ENCODE data around the gene TSEN2.
A peak's percentile ranks its signal among the peaks of the same experiment; 100 is the strongest.
"Not testable (repeated sequence)": the region's sequence is repeated elsewhere in the genome, so short reads cannot be mapped to it uniquely, and the experiment has no call there.

Gene TSEN2

DNA sequence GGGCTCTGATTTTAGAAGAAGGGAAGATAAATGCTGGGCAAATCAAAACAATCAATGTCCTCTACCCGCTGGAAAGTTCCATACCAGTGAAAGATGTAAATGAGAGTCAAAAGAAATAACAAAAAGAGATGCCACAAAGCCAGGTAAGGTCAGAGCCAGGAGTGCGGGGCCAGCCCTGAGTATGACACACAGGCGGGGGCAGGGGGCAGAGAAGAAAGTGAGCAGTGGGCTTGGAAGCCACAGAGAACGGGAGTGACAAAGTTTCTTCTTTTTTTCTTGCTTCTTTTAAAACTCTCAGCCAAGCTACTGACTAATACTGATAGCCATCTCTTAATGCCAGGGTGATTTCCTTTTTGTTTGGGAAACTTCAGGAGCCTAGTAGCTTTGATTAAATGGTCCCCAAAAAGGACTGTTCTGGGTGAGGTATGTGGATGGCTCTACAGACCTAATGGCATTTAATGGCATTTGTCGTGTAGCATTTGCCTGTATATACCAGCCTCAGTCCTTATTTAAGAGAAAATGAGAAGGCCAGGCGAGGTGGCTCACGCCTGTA, 23.1 kb upstream of the TSEN2 start:
- DNase-seq = no peak
- CTCF ChIA-PET = interaction anchor here (1.4 kb wide), 1 partner anchor 19 kb away, joined by 7 read pairs; no protein-coding TSS in a partner anchor
- no peaks in the 10 kb centered on the region for H3K36me3 Mint-ChIP-seq
- H3K27ac Mint-ChIP-seq = no peak overlapping the region
- H3K4me1 Mint-ChIP-seq = peaks cover 11% of the 10 kb centered on the region
- no peaks in the 10 kb centered on the region for H3K9me3 Mint-ChIP-seq
- no peaks in the 10 kb centered on the region for H3K27me3 Mint-ChIP-seq
- H3K4me3 Mint-ChIP-seq = no peak overlapping the region

DNA sequence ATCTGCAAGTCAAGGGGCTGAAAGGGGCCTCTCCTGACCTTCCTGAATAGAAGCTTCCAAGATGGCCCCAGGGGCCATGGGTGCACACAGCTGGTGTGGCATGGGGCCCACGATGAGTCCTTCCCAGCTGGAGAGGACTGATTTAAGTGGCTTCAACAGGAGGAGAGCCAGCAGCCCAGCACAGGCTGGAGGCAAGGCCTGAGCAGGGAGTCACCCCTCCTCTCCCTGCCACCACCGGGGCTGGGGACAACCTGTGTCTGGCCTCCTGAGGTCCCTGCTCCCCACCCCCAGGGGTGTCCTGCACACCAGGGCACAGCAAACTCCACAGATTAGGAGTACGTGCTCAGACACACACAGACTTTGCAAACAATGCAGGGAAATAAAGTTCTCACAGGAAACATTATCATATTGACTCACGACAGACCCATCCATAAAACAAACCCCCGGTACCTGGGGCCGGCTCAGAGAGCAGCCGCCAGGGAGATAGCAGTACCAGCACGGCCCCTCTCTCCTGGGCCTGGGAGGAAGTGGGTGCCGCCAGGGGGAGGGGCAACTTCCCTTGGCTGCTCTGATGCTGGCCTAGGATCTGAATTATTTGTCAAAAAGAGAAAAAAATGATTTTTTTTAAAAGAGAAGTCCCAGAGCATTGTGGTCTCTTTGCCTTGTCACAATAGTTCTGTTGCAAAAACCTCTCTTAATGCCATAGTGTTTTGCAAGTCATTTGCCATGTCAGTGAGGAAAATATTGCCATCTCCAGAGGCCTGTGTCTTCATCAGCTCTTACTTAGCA, 21.9 kb upstream of the TSEN2 start:
- Mint-ChIP-seq H3K27ac (no peak overlapping the region), H3K27me3 (no peaks in the 10 kb centered on the region), H3K36me3 (no peaks in the 10 kb centered on the region), H3K4me3 (no peak overlapping the region), H3K4me1 (peaks cover 11% of the 10 kb centered on the region), H3K9me3 (no peaks in the 10 kb centered on the region)
- CTCF ChIA-PET = interaction anchor here (1.4 kb wide), 1 partner anchor 17 kb away, joined by 7 read pairs; no protein-coding TSS in a partner anchor
- DNase-seq = peak; percentile 33

DNA sequence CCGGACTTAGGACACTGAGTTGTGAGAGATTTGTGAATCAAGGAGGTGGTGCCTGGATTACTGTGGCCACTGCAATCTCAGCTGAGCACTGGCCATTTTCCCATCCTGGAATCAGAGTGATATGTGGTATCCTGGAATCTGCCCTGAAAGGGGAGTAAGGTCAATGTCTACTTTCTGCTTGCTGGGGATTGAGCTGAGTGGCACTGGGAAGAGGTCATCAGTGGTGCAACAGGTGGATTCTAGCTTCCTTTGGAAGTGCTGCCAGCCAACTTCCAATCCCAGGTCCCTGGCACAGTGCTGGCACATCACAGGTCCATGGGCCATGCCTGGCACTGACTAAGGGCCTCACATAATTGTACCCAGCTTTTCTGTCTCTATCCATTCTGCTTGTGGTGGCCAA, 20.6 kb upstream of the TSEN2 start:
- H3K9me3 Mint-ChIP-seq = no peaks in the 10 kb centered on the region
- CTCF ChIA-PET = interaction anchor here (1.2 kb wide), 1 partner anchor 16 kb away, joined by 3 read pairs; no protein-coding TSS in a partner anchor
- no peak overlapping the region for H3K27ac Mint-ChIP-seq
- no peaks in the 10 kb centered on the region for H3K27me3 Mint-ChIP-seq
- no peak overlapping the region for H3K4me3 Mint-ChIP-seq
- no peak for DNase-seq
- peaks cover 11% of the 10 kb centered on the region for H3K4me1 Mint-ChIP-seq
- H3K36me3 Mint-ChIP-seq = no peaks in the 10 kb centered on the region

DNA sequence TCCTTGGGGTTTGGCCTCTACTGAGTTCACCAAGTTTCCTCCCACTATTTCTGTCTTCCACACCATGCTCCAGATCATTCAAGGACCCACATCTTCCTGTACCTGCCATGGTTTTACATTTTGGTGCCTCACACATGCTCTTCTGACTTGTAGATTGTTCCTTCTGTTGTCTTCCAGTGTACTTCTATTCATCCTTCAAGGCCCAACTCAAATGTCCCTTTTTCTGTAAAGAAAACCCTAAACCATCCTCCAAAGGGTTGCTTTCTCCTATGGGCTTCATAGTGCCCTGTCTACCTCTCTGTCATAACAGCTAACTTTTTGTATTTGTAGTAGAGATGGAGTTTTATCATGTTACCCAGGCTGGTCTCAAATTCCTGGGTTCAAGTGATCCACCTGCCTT, 20.1 kb upstream of the TSEN2 start:
- DNase-seq = no peak
- CTCF ChIA-PET = interaction anchor here (1.2 kb wide), 1 partner anchor 16 kb away, joined by 3 read pairs; no protein-coding TSS in a partner anchor
- Mint-ChIP-seq H3K4me1 (peaks cover 11% of the 10 kb centered on the region), H3K36me3 (no peaks in the 10 kb centered on the region), H3K9me3 (no peaks in the 10 kb centered on the region), H3K27ac (no peak overlapping the region), H3K27me3 (no peaks in the 10 kb centered on the region), H3K4me3 (no peak overlapping the region)

DNA sequence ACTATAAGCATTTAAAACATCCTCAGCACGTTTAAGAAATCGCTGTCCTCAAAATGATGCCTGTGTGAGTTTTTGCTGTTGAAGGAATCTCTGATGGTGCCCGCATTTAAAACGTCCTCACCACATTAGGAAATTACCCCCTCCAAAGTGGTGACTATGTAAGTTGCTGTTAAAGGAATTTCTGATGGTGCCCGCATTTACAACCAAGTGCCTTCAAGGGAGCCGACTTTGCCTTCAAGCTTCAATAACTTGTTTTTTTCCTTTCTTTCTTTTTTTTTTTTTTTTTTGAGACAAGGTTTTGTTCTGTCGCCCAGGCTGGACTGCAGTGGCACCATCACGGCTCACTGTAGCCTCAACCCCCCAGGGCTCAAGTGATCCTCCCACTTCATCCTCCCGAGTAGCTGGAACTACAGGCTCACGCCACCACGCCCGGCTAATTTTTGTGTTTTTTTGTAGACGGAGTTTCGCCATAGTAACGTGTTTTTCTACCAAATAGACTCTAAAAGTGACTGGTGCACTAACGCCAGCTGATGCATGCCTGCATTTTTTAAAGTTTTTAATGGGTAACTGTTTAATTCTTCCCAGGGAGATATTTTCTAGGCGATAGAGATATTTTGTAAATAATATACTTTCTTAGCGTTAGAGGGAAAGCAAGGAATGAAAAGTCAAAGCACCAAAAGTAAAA, 19.0 kb upstream of the TSEN2 start:
- Mint-ChIP-seq H3K9me3 (no peaks in the 10 kb centered on the region), H3K4me1 (peaks cover 11% of the 10 kb centered on the region), H3K27ac (no peak overlapping the region), H3K27me3 (no peaks in the 10 kb centered on the region), H3K36me3 (no peaks in the 10 kb centered on the region), H3K4me3 (no peak overlapping the region)
- CTCF ChIA-PET = no interaction called here
- no peak for DNase-seq

DNA sequence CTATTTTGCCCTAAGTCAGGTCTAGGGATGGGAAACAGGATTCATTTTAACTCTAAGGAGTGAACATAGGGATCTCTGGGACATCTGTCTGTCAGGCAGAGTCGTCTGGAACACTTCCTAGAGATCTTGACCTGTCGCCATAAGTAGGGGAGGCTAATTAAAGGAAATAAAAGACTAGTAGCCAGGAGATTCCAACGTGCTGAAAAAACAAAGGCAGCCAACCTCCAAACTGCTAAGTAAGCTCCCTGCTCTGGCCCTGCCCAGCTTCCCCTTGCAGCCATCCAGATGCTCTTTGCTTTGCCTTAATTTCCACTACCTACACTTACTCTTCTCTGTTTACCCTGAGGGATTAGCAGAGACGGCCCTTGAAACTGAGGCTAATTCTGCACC, 18.4 kb upstream of the TSEN2 start:
- Mint-ChIP-seq H3K4me1 (peaks cover 11% of the 10 kb centered on the region), H3K27ac (no peak overlapping the region), H3K27me3 (peaks cover under 1% of the 10 kb centered on the region), H3K36me3 (no peaks in the 10 kb centered on the region), H3K9me3 (no peaks in the 10 kb centered on the region), H3K4me3 (no peak overlapping the region)
- CTCF ChIA-PET = no interaction called here
- DNase-seq = no peak

DNA sequence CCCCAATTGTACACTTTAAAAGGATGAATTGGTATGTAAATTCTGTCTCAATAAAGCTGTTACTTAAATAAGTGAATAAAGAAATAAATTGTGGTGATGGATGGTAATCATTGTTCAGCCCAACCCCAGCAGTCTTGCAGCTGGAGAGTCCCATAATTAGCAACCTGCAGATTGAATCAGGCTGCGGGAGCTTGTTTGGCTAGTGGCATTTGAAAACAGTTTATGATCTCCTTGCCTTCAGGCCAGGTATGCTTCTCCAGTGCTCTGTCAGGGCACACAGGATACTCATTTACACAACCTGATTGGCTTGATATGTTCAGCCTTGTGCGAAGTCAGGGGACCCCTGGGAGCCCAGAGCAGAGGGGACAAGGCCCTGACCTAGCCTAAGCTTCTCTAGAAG, 16.5 kb upstream of the TSEN2 start:
- no peak for DNase-seq
- no peak overlapping the region for H3K4me3 Mint-ChIP-seq
- CTCF ChIA-PET = interaction anchor here (0.6 to 1.3 kb wide), 2 partner anchors 12 to 1105 kb away, joined by 4 to 5 read pairs; no protein-coding TSS in a partner anchor
- no peak overlapping the region for H3K27ac Mint-ChIP-seq
- H3K36me3 Mint-ChIP-seq = no peaks in the 10 kb centered on the region
- peaks cover 4% of the 10 kb centered on the region for H3K27me3 Mint-ChIP-seq
- H3K9me3 Mint-ChIP-seq = no peaks in the 10 kb centered on the region
- peaks cover 13% of the 10 kb centered on the region for H3K4me1 Mint-ChIP-seq

DNA sequence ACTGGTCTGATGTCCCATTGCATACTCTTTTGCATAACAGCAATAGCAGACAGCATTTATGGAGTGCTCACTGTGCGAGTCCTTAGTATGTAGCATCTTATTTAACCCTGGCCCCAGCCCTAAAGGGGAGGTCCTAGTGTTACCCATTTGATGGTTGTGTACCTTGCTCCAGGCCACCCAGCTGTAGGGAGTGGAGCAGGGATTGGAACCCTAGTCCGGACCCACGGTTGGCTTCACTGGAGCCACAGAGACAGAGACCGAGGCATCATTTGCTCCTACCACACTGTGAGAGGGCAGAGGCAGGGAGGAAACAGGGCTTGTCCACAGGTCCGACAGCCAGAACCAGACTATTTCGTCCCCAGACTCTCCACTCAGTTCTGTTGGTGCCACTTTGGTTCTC, 16.0 kb upstream of the TSEN2 start:
- no peak overlapping the region for H3K4me3 Mint-ChIP-seq
- H3K9me3 Mint-ChIP-seq = no peaks in the 10 kb centered on the region
- peaks cover 10% of the 10 kb centered on the region for H3K4me1 Mint-ChIP-seq
- no peak for DNase-seq
- H3K27ac Mint-ChIP-seq = no peak overlapping the region
- CTCF ChIA-PET = interaction anchor here (1.3 kb wide), 1 partner anchor 12 kb away, joined by 4 read pairs; no protein-coding TSS in a partner anchor
- peaks cover 4% of the 10 kb centered on the region for H3K27me3 Mint-ChIP-seq
- H3K36me3 Mint-ChIP-seq = no peaks in the 10 kb centered on the region

DNA sequence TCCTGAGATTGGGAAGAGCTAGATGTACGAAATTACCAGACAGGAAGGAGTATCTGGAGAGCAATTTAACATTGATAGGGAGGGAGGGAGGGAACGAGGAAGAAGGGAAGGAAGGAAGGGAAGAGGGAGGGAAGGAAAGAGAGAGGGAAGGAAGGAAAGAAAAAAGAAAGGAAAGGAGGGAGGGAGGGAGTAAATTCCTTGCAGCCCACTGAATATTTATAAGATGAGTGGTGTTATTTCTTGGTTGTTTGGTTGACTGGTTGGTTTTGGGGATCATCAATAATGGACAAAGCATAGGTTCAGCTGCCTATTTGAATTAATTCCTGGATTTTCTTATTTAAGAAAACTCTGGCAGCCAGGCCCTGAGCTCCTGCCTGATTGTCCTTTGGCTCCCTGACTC, 15.5 kb upstream of the TSEN2 start:
- CTCF ChIA-PET = interaction anchor here (0.6 to 1.3 kb wide), 2 partner anchors 11 to 194 kb away, joined by 3 to 4 read pairs; no protein-coding TSS in a partner anchor
- H3K4me3 Mint-ChIP-seq = no peak overlapping the region

DNA sequence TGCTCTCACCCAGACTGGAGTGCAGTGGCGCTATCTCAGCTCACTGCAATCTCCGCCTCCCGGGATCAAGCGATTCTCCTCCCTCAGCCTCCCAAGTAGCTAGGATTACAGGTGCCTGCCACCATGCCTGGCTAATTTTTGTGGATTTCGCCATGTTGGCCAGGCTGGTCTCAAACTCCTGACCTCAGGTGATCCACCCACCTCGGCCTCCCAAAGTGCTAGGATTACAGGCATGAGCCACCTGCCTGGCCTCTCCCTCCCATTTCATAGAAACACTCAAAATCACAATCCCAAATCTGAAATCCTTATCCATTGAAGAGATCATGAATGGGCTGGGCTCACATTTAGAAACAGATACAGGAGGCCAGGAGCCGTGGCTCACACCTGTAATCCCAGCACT, 15.1 kb upstream of the TSEN2 start:
- H3K4me1 Mint-ChIP-seq, H3K9me3 Mint-ChIP-seq, H3K27ac Mint-ChIP-seq, H3K4me3 Mint-ChIP-seq, H3K27me3 Mint-ChIP-seq, H3K36me3 Mint-ChIP-seq, DNase-seq: not testable (repeated sequence)
- CTCF ChIA-PET = interaction anchor here (0.6 kb wide), 1 partner anchor 194 kb away, joined by 3 read pairs; no protein-coding TSS in a partner anchor

More for the DNA sequence above, 15.5 kb upstream of the TSEN2 start:
- H3K4me1 Mint-ChIP-seq = peaks cover 8% of the 10 kb centered on the region
- H3K36me3 Mint-ChIP-seq = no peaks in the 10 kb centered on the region
- no peaks in the 10 kb centered on the region for H3K9me3 Mint-ChIP-seq
- peaks cover 4% of the 10 kb centered on the region for H3K27me3 Mint-ChIP-seq
- H3K27ac Mint-ChIP-seq = no peak overlapping the region
- no peak for DNase-seq

DNA sequence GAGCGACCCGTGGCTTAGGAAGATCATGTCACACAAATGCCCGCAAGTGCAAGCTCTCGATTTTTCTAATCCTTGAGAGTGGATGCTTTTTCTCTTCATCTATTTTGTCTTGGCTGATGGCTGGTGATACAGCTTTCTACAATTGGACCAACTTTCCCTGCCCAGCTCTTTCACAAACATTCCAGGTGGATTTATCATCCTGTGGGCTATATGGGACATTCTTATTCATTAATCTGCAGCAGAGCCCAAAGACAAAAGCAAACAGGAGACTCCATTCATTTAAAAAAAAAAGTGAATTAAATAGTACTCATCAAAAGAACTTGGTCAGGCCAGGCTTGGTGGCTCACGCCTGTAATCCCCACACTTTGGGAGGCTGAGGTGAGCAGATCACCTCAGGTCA, 14.2 kb upstream of the TSEN2 start:
- CTCF ChIA-PET = no interaction called here
- peaks cover 7% of the 10 kb centered on the region for H3K4me1 Mint-ChIP-seq
- DNase-seq = no peak
- H3K9me3 Mint-ChIP-seq = no peaks in the 10 kb centered on the region
- H3K4me3 Mint-ChIP-seq = no peak overlapping the region
- H3K36me3 Mint-ChIP-seq = no peaks in the 10 kb centered on the region
- H3K27ac Mint-ChIP-seq = no peak overlapping the region
- H3K27me3 Mint-ChIP-seq = peaks cover 4% of the 10 kb centered on the region

DNA sequence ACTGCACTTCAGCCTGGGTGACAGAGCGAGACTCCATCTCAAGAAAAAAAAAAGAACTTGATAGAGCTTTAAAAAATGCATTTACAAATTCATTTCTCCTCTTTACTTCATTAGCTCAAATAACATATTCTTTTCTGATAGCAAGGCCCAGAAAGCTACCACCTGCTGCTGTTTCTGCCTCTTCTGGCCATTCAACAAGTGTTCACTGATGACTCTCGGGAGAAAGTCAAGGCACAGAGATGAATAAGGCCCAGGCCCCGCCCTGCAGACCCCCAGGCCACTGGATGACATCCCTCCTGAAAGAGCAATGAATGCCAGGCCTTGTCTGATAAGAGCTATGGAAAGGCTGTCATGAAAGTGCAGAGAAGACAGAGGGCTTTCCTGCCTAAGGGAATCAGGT, 13.6 kb upstream of the TSEN2 start:
- no peak overlapping the region for H3K27ac Mint-ChIP-seq
- peaks cover 7% of the 10 kb centered on the region for H3K4me1 Mint-ChIP-seq
- H3K9me3 Mint-ChIP-seq = no peaks in the 10 kb centered on the region
- H3K36me3 Mint-ChIP-seq = no peaks in the 10 kb centered on the region
- no peak overlapping the region for H3K4me3 Mint-ChIP-seq
- CTCF ChIA-PET = interaction anchor here (1.2 kb wide), 1 partner anchor 9 kb away, joined by 5 read pairs; no protein-coding TSS in a partner anchor
- peaks cover 4% of the 10 kb centered on the region for H3K27me3 Mint-ChIP-seq
- DNase-seq = no peak

DNA sequence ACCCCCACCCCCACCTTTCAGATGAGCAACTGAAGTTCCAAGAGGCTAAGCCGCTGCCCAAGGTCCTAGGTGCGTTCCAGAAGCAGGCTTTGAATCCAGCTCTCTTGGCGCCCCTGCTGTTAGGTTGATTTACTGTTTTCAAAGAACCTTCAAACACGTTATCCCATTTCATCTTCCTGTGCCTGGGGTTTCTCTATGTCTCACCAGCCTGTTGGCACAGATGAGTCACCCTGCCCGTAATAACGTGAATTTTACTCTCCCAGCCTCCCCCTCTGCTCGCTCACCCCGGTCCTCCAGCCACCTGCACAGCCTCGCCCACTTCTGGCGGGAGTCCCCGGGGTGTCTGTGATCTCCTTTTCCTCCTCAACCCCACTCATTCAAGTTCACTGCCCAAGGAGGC, 13.0 kb upstream of the TSEN2 start:
- Mint-ChIP-seq H3K27me3 (peaks cover 4% of the 10 kb centered on the region), H3K9me3 (no peaks in the 10 kb centered on the region), H3K27ac (no peak overlapping the region), H3K4me3 (no peak overlapping the region), H3K4me1 (peaks cover 7% of the 10 kb centered on the region), H3K36me3 (no peaks in the 10 kb centered on the region)
- DNase-seq = no peak
- CTCF ChIA-PET = interaction anchor here (1.2 kb wide), 1 partner anchor 9 kb away, joined by 5 read pairs; no protein-coding TSS in a partner anchor

DNA sequence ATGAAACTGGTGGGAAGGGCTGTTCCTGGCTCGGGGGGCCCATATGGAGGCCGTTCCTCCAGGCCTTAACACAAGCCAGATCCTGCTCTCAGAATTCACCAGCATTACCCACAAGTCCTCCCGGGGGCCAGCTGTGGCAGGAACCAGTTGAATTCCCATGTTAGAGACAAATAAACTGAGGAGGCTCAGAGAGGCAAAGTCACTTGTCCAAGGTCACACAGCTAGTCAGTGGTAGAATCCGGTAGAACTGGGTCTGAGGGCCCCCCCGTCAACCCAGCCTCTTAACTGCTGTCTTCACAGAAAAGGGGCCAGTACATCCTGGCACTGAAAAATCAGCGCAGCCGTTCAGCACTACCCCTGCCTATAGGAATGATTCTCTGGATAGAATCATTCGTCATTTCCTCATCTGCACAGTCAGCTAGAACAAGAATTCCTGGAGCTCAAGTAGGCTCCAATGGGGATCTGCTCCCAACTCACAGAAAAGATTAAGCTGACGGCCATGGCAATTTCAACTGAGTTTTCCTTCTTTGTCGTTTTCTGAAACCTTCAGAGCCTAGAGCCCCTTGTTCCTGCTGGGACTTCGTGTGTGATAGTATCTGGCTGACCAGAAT, 12.2 kb upstream of the TSEN2 start:
- CTCF ChIA-PET = interaction anchor here (1.2 kb wide), 2 partner anchors 8 to 337 kb away, joined by 4 to 5 read pairs; no protein-coding TSS in a partner anchor
- Mint-ChIP-seq H3K27ac (no peak overlapping the region), H3K9me3 (no peaks in the 10 kb centered on the region), H3K36me3 (no peaks in the 10 kb centered on the region), H3K4me3 (no peak overlapping the region), H3K27me3 (peaks cover 4% of the 10 kb centered on the region), H3K4me1 (peaks cover 7% of the 10 kb centered on the region)
- no peak for DNase-seq

All from activated naive CD4-positive, alpha-beta T cell treated with anti-CD3 and anti-CD28 coated beads, Interleukin-2, amount 10 ng/mL, durations not matched to agents 7 days and 5 days (primary cell).